HepG2 (cell line): ENCODE measurements around the gene SYCP2L. TPM values are rescaled to one million over a fixed set of nuclear protein-coding genes. Genes with fewer than 3 reads are reported as not detected.

ENCODE experiments used
- ATAC-seq: fragments of 200-7000 bp; cut with Tn5 transposase; 3 replicates; pipeline ENCODE4 v1.9.1; 2020; ENCODE audit warnings: mild to moderate bottlenecking, moderate library complexity
- BruUV-seq: library from RNA; stranded (reverse); fragments of 400-500 nt; replicated peaks from 2 replicates; lab custom pipeline; 2021; lab: Mats Ljungman, UMichigan
- CTCF ChIA-PET: fragments of 300-600 bp; formaldehyde crosslinking; extraction: SDS; loops from one replicate; lab custom pipeline; 2021; ENCODE audit warnings: low total read pairs, inconsistent platforms, low intra/inter-chr PET ratio; lab: Yijun Ruan, JAX
- POLR2A ChIA-PET: fragments of 350-600 bp; sonication (Branson Sonifier 250); formaldehyde crosslinking; loops from one replicate; lab custom pipeline; 2020; ENCODE audit warnings: antibody characterized with exemption, inconsistent platforms; lab: Yijun Ruan, JAX
- DNase-seq: peaks from one replicate; pipeline ENCODE4 v3.0.0-alpha.2; 2015; ENCODE audit warnings: low spot score
- FAIRE-seq: peaks from 3 replicates; lab custom pipeline; 2011; peaks lifted over from hg19 to GRCh38; lab: Jason Lieb, UNC
- H2AFZ ChIP-seq: one replicate; pipeline ENCODE4 v1.6.1; 2011; ENCODE audit warnings: low read length, inconsistent platforms
- H3K27ac ChIP-seq: fragments of 300-600 bp; 3 replicates; pipeline ENCODE4 v1.8.0; 2011; ENCODE audit warnings: mixed run types, mild to moderate bottlenecking, mixed read lengths, low read length, inconsistent platforms; ENCODE audit not compliant: insufficient read depth; ENCODE audit errors: extremely low read length
- H3K27me3 ChIP-seq, 2 experiments: fragments of 200-600 bp in 1 of 2; 2 replicates in 1 of 2; 3 replicates in 1 of 2; pipeline versions ENCODE4 v1.6.0 to v1.8.0; 2011; ENCODE audit warnings: low read length in 2 of 2, mild to moderate bottlenecking in 2 of 2, moderate library complexity in 2 of 2, inconsistent platforms in 1 of 2; ENCODE audit not compliant: insufficient read depth in 2 of 2, control insufficient read depth in 1 of 2
- H3K36me3 ChIP-seq, 2 experiments: fragments of 200-600 bp in 1 of 2; replicated peaks in 1 of 2; 2 replicates in 1 of 2; 3 replicates in 1 of 2; pipeline versions ENCODE4 v1.5.1 to v1.8.0; 2011; ENCODE audit warnings: low read length in 2 of 2, inconsistent platforms in 1 of 2; ENCODE audit not compliant: insufficient read depth in 2 of 2, control insufficient read depth in 1 of 2
- H3K4me1 ChIP-seq: 2 replicates; pipeline ENCODE4 v1.5.1; 2012; ENCODE audit warnings: low read length, inconsistent platforms; ENCODE audit not compliant: insufficient read depth
- H3K4me2 ChIP-seq: 2 replicates; pipeline ENCODE4 v1.6.0; 2011; ENCODE audit warnings: low read depth, low read length, inconsistent platforms
- H3K4me3 ChIP-seq, 3 experiments: fragments of 200-600 bp in 1 of 3; sonication (generic), shearing (Covaris generic) in 1 of 3; replicated peaks in 1 of 3; 2 replicates each; pipeline ENCODE4 v1.5.1; 2011 to 2016; ENCODE audit warnings: low read length in 3 of 3, inconsistent platforms in 2 of 3, low read depth in 2 of 3, mild to moderate bottlenecking in 2 of 3, control low read depth in 1 of 3, mixed read lengths in 1 of 3; ENCODE audit not compliant: insufficient read depth in 1 of 3
- H3K79me2 ChIP-seq: one replicate; pipeline ENCODE4 v1.6.1; 2011; ENCODE audit warnings: low read length, inconsistent platforms; ENCODE audit not compliant: insufficient read depth
- H3K9ac ChIP-seq: 2 replicates; pipeline ENCODE4 v1.6.0; 2011; ENCODE audit warnings: mild to moderate bottlenecking, low read depth, low read length, inconsistent platforms; ENCODE audit not compliant: insufficient read depth
- H3K9me3 ChIP-seq: 2 replicates; pipeline ENCODE4 v1.5.1; 2012; ENCODE audit warnings: mild to moderate bottlenecking, low read length
- H4K20me1 ChIP-seq: 2 replicates; pipeline ENCODE4 v1.6.0; 2011; ENCODE audit warnings: inconsistent platforms, mild to moderate bottlenecking, low read length, moderate library complexity; ENCODE audit not compliant: insufficient read depth
- ARHGAP35 ChIP-seq: sonication (generic); formaldehyde crosslinking; IDR thresholded peaks from 2 replicates; pipeline ENCODE4 v1.9.0; 2022; ENCODE audit warnings: mild to moderate bottlenecking, inconsistent platforms, moderate library complexity, missing genetic modification reagents, borderline replicate concordance
- ARID3A ChIP-seq: IDR thresholded peaks from 2 replicates; pipeline ENCODE4 v1.6.1; 2012; ENCODE audit warnings: low read depth, low read length, improper control_type of control experiment
- BCL6 ChIP-seq: IDR thresholded peaks from 2 replicates; pipeline ENCODE4 v1.6.1; 2016; ENCODE audit warnings: missing genetic modification reagents, missing compliant biosample characterization
- CEBPG ChIP-seq: IDR thresholded peaks from 2 replicates; pipeline ENCODE4 v1.6.1; 2016
- EP300 ChIP-seq, 3 experiments: sonication (generic) in 1 of 3; formaldehyde crosslinking in 1 of 3; IDR thresholded peaks; 2 replicates each; pipeline versions ENCODE4 v1.5.1 to v1.6.1; 2011 to 2020; ENCODE audit warnings: low read depth in 2 of 3, low read length in 2 of 3, borderline replicate concordance in 1 of 3, improper control_type of control experiment in 1 of 3, mild to moderate bottlenecking in 1 of 3, missing genetic modification reagents in 1 of 3, moderate library complexity in 1 of 3
- FOXP1 ChIP-seq, 2 experiments: fragments of 450-650 bp in 1 of 2; IDR thresholded peaks; 2 replicates each; pipeline ENCODE4 v1.6.1; 2017 to 2018; ENCODE audit warnings: antibody characterized with exemption in 1 of 2
- FUBP1 ChIP-seq: sonication (generic); formaldehyde crosslinking; IDR thresholded peaks from 2 replicates; pipeline ENCODE4 v1.5.1; 2020; ENCODE audit warnings: missing genetic modification reagents, mild to moderate bottlenecking, borderline replicate concordance
- GPBP1L1 ChIP-seq: sonication (generic); formaldehyde crosslinking; IDR thresholded peaks from 2 replicates; pipeline ENCODE4 v1.5.0; 2020; ENCODE audit warnings: mild to moderate bottlenecking, missing genetic modification reagents
- KDM5A ChIP-seq: fragments of 200-600 bp; sonication (generic); IDR thresholded peaks from 2 replicates; pipeline ENCODE4 v1.7.0; 2018; ENCODE audit warnings: antibody characterized with exemption, mild to moderate bottlenecking, low read length, borderline replicate concordance
- MAFF ChIP-seq: IDR thresholded peaks from 2 replicates; pipeline ENCODE4 v1.6.1; 2011; ENCODE audit warnings: low read depth, low read length, improper control_type of control experiment
- NCOA2 ChIP-seq: sonication (generic); formaldehyde crosslinking; IDR thresholded peaks from 2 replicates; pipeline ENCODE4 v1.8.0; 2022; ENCODE audit warnings: inconsistent platforms
- NFIC ChIP-seq: IDR thresholded peaks from 2 replicates; pipeline ENCODE4 v1.6.1; 2012; ENCODE audit warnings: mild to moderate bottlenecking, low read length, inconsistent platforms
- PAX8 ChIP-seq: sonication (generic); formaldehyde crosslinking; IDR thresholded peaks from 2 replicates; pipeline ENCODE4 v1.8.0; 2022; ENCODE audit warnings: mild to moderate bottlenecking, missing genetic modification reagents, borderline replicate concordance
- PHF21A ChIP-seq: sonication (generic); formaldehyde crosslinking; IDR thresholded peaks from 2 replicates; pipeline ENCODE4 v1.5.0; 2020; ENCODE audit warnings: mild to moderate bottlenecking, missing genetic modification reagents
- SUZ12 ChIP-seq: fragments of 150-350 bp; IDR thresholded peaks from 2 replicates; pipeline ENCODE4 v1.6.1; 2014; ENCODE audit warnings: low read depth, low read length
- ZFAT ChIP-seq: sonication (generic); formaldehyde crosslinking; conservative IDR thresholded peaks from 2 replicates; pipeline ENCODE4 v1.8.1; 2023; ENCODE audit warnings: missing genetic modification reagents, inconsistent platforms
- ZNF3 ChIP-seq: IDR thresholded peaks from 2 replicates; pipeline ENCODE4 v1.7.0; 2017; ENCODE audit warnings: inconsistent platforms
- ZSCAN20 ChIP-seq: sonication (generic); formaldehyde crosslinking; IDR thresholded peaks from 2 replicates; pipeline ENCODE4 v1.4.0; 2020; ENCODE audit warnings: missing genetic modification reagents, mild to moderate bottlenecking, borderline replicate concordance
- WGBS: methylation state at CpG from one replicate; pipeline ENCODE4 v1.1.6; 2017; ENCODE audit warnings: low lambda C conversion rate; 5-methylcytosine and 5-hydroxymethylcytosine counted together
- in situ Hi-C: cut with HindIII; loops from 2 replicates; pipeline ENCODE4 v1.10.0; 2017; ENCODE audit warnings: low pct_unique_long_range_greater_than_20kb; ENCODE audit not compliant: extremely low pct_ligation_motif_present
- intact Hi-C: fragments of 100-400 bp; cut with micrococcal nuclease; formaldehyde crosslinking; loops from one replicate; pipeline ENCODE4 v1.10.0; 2022; ENCODE audit not compliant: unreplicated experiment
- polyA plus RNA-seq, 8 experiments: library from polyadenylated mRNA; depleted of rRNA in 3 of 8; stranded (reverse) in 7 of 8; unstranded in 1 of 8; fragments of >200 nt; fragmentation: Illumina TruSeq in 4 of 8; extraction: Trizol in 4 of 8; gene quantifications; 2 replicates each; pipeline versions ENCODE4 v1.2.1 to v1.2.3, GENCODE V29; 2011 to 2016; ENCODE audit warnings: low read depth in 4 of 8, missing spikeins in 1 of 8, mixed read lengths in 1 of 8; ENCODE audit not compliant: insufficient read depth in 1 of 8
- total RNA-seq, 5 experiments: library from RNA; depleted of rRNA; stranded (reverse); fragments of >200 nt; fragmentation: Illumina TruSeq; extraction: Trizol; gene quantifications; 2 replicates each; pipeline ENCODE4 v1.2.3, GENCODE V29; 2016; ENCODE audit warnings: low read depth in 1 of 5

SYCP2L gene
- total and polyA plus RNA-seq, 2 of the 13 experiments (the other 11 are each of a cell fraction or from before 2014, with no cell fraction given) = 0.22 to 0.54 TPM

GRCh38 chr6:10949579-10950490, 63.0 kb downstream of the SYCP2L start:
- H3K4me1 ChIP-seq = peaks cover 48% of the 10 kb centered on the region
- WGBS = 26% methylated on average over 6 of the region's 6 CpGs
- TF ChIP-seq NCOA2 (CRISPR knock-in tag) (peak; percentile 18), ZSCAN20 (CRISPR knock-in tag) (no peak), FUBP1 (no peak), GPBP1L1 (no peak), PAX8 (CRISPR knock-in tag) (no peak), ZNF3 (CRISPR knock-in tag) (no peak), PHF21A (CRISPR knock-in tag) (no peak), SUZ12 (no peak), EP300 (IDR thresholded peaks at IDR 0.05; ENCODE audit: low read depth in 2 of 2, low read length in 2 of 2) (peak in 1 of 2 experiments; percentile 45; a peak in 1 of 4 replicates), EP300 (CRISPR knock-in tag; IDR thresholded peaks at IDR 0.05; ENCODE audit: borderline replicate concordance) (no peak), KDM5A (no peak), MAFF (peak; percentile 78), ARID3A (0 out of 2 replicates have a peak, but pooled peaks have one; percentile 30), CEBPG (CRISPR knock-in tag) (peak; percentile 73), FOXP1 (IDR thresholded peaks at IDR 0.05) (no peak), FOXP1 (CRISPR knock-in tag; IDR thresholded peaks at IDR 0.05) (peak; percentile 9; the same call in 1 of the 2 replicates), ARHGAP35 (no peak), ZFAT (CRISPR knock-in tag) (no peak), BCL6 (CRISPR knock-in tag) (peak; percentile 27; the same call in 1 of the 2 replicates), NFIC (0 out of 2 replicates have a peak, but pooled peaks have one; percentile 23)

More at GRCh38 chr6:10949579-10950490, 63.0 kb downstream of the SYCP2L start:
- ATAC-seq = no peak
- ChIA-PET CTCF (interaction anchor here (1.9 to 10.6 kb wide), 4 partner anchors 96 to 546 kb away, joined by 9 to 309 read pairs (median 72); partner anchors contain the start of gene ELOVL2), POLR2A (interaction anchor here (1.9 to 2.3 kb wide), 2 partner anchors 62 to 87 kb away, joined by 5 to 11 read pairs; no protein-coding TSS in a partner anchor)
- Histone ChIP-seq H3K9ac (no peak overlapping the region), H4K20me1 (no peaks in the 10 kb centered on the region), H3K4me2 (peak overlapping the region; percentile 44), H3K79me2 (no peaks in the 10 kb centered on the region), H3K4me3 (peak overlapping the region in 1 of 3 experiments; percentile 8; a peak in 1 of 6 replicates), H3K36me3 (no peaks in the 10 kb centered on the region), H3K27me3 (no peaks in the 10 kb centered on the region), H2AFZ (no peak overlapping the region), H3K9me3 (no peaks in the 10 kb centered on the region), H3K27ac (peak overlapping the region; percentile 17)
- DNase-seq = peak; percentile 40
- intact Hi-C loops = loop anchor here (10.0 kb wide), 2 partner anchors 195 to 285 kb away; partner anchors contain the start of gene NEDD9
- FAIRE-seq = no peak
- no TSS peak for BruUV-seq
- in situ Hi-C loops = loop anchor here (5.0 to 10.0 kb wide), 3 partner anchors 117 to 627 kb away; no protein-coding TSS in a partner anchor
